OCI-LY1 (cell line): Measurements from ENCODE around the gene RAB11A.

Source experiments
- H2AFZ ChIP-seq: fragments of 200-600 bp; sonication (generic), shearing (Covaris generic); 2 replicates; pipeline ENCODE4 v1.6.0; 2014; ENCODE audit warnings: antibody characterized with exemption, mild to moderate bottlenecking, low read length
- H3F3A ChIP-seq: fragments of 200-600 bp; sonication (generic), shearing (Covaris generic); 2 replicates; pipeline ENCODE4 v1.6.0; 2014; ENCODE audit warnings: mild to moderate bottlenecking, antibody characterized with exemption, low read length, moderate library complexity; ENCODE audit not compliant: insufficient read depth
- H3K27ac ChIP-seq: fragments of 200-600 bp; sonication (generic); 2 replicates; pipeline ENCODE4 v1.5.1; 2014; ENCODE audit warnings: low read length, mixed run types, mild to moderate bottlenecking, low read depth; ENCODE audit not compliant: poor library complexity, severe bottlenecking
- H3K27me3 ChIP-seq: fragments of 200-600 bp; sonication (generic); 2 replicates; pipeline ENCODE4 v1.6.0; 2014; ENCODE audit warnings: antibody characterized with exemption, mild to moderate bottlenecking, low read length, moderate library complexity; ENCODE audit not compliant: insufficient read depth
- H3K36me3 ChIP-seq: fragments of 200-600 bp; sonication (generic); 2 replicates; pipeline ENCODE4 v1.6.1; 2014; ENCODE audit warnings: mild to moderate bottlenecking, antibody characterized with exemption, low read length, moderate library complexity, mixed read lengths; ENCODE audit not compliant: insufficient read depth
- H3K4me1 ChIP-seq: fragments of 200-600 bp; sonication (generic); 2 replicates; pipeline ENCODE4 v1.5.1; 2014; ENCODE audit warnings: mild to moderate bottlenecking, low read length, moderate library complexity; ENCODE audit not compliant: insufficient read depth, severe bottlenecking
- H3K4me2 ChIP-seq: fragments of 200-600 bp; sonication (generic), shearing (Covaris generic); 2 replicates; pipeline ENCODE4 v1.6.1; 2014; ENCODE audit warnings: low read length
- H3K4me3 ChIP-seq: fragments of 200-600 bp; sonication (generic); 2 replicates; pipeline ENCODE4 v1.5.1; 2014; ENCODE audit warnings: low read length, low read depth, mild to moderate bottlenecking, mixed read lengths; ENCODE audit not compliant: poor library complexity, severe bottlenecking
- H3K79me2 ChIP-seq: fragments of 200-600 bp; shearing (Covaris generic); 2 replicates; pipeline ENCODE4 v1.6.1; 2016; ENCODE audit warnings: mixed run types, low read length, mixed read lengths; ENCODE audit not compliant: insufficient read depth
- H3K9ac ChIP-seq: fragments of 200-600 bp; sonication (generic), shearing (Covaris generic); 2 replicates; pipeline ENCODE4 v1.6.1; 2014; ENCODE audit warnings: mild to moderate bottlenecking, low read length, mixed read lengths
- H3K9me2 ChIP-seq: fragments of 200-600 bp; sonication (generic), shearing (Covaris generic); 2 replicates; pipeline ENCODE4 v1.6.1; 2014; ENCODE audit warnings: low read depth, mild to moderate bottlenecking, low read length, mixed read lengths
- H3K9me3 ChIP-seq: fragments of 200-600 bp; shearing (Covaris generic); 2 replicates; pipeline ENCODE4 v1.6.1; 2014; ENCODE audit warnings: low read length, mixed read lengths
- H4K20me1 ChIP-seq: fragments of 200-600 bp; sonication (generic), shearing (Covaris generic); 2 replicates; pipeline ENCODE4 v1.6.0; 2016; ENCODE audit warnings: mild to moderate bottlenecking, low read length; ENCODE audit not compliant: insufficient read depth
- EZH2 ChIP-seq: fragments of 200-600 bp; sonication (generic), shearing (Covaris generic); IDR thresholded peaks from 2 replicates; pipeline ENCODE4 v1.8.0; 2017; ENCODE audit warnings: borderline replicate concordance, mixed run types, mild to moderate bottlenecking, antibody characterized with exemption, low read length, moderate library complexity, mixed read lengths
- TF ChIP-seq, protein P1 (sequence below): fragments of 200-600 bp; sonication (generic), shearing (Covaris generic); IDR thresholded peaks from 2 replicates; pipeline ENCODE4 v1.5.1; 2017; ENCODE audit warnings: mild to moderate bottlenecking, antibody characterized with exemption, low read length, moderate library complexity, mixed read lengths

RAB11A gene

DNA sequence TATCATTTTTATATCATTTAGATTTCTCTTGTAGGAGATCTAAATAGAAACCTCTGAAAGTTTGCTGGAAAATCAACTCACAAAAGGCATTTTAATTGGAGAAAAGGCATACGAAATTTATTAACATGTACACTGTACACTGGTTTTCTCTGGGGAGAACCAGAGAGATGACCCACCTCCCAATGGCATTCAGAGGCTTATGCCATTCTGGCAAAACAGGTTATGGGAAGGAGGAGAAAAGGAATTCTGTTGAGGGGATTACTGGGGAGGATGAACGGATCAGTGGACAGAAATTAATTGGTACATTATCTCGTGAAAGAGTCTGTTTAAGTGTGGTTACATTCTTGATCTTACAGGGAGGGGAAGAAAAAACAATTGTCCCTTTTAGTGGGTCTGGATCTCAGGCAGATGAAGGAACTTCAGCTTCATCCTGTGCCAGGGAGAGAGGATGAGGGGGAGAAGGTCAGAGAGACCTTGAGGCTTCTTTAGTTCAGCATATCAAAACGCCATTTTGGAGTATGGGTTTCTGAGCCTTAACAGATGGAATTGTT lies 16.5 kb downstream of the RAB11A start:
- no peaks in the 10 kb centered on the region for H3K9me3 ChIP-seq
- no peak for TF ChIP-seq EZH2
- H3K4me2 ChIP-seq = no peak overlapping the region
- H3F3A ChIP-seq = no peaks in the 10 kb centered on the region
- no peaks in the 10 kb centered on the region for H3K79me2 ChIP-seq
- H3K9me2 ChIP-seq = no peaks in the 10 kb centered on the region
- no peak overlapping the region for H3K9ac ChIP-seq
- peaks cover 82% of the 10 kb centered on the region for H3K36me3 ChIP-seq
- no peaks in the 10 kb centered on the region for H3K27me3 ChIP-seq
- no peak overlapping the region for H3K27ac ChIP-seq
- H4K20me1 ChIP-seq = no peaks in the 10 kb centered on the region
- H2AFZ ChIP-seq = no peak overlapping the region
- H3K4me1 ChIP-seq = peaks cover 36% of the 10 kb centered on the region
- no peak overlapping the region for H3K4me3 ChIP-seq

DNA sequence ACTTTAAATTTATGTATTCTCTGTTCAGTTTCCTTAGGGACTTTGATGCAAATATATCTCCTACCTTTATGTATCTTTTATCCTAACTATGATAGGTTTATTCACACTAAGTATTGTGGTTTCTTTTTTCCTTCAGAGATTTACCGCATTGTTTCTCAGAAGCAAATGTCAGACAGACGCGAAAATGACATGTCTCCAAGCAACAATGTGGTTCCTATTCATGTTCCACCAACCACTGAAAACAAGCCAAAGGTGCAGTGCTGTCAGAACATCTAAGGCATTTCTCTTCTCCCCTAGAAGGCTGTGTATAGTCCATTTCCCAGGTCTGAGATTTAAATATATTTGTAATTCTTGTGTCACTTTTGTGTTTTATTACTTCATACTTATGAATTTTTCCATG lies 18.3 kb downstream of the RAB11A start:
- Histone ChIP-seq H2AFZ (no peak overlapping the region), H3K4me1 (peaks cover 19% of the 10 kb centered on the region), H3K4me3 (no peak overlapping the region), H3K9ac (no peak overlapping the region), H3K27ac (no peak overlapping the region), H3K79me2 (no peaks in the 10 kb centered on the region), H3K4me2 (no peak overlapping the region), H3K27me3 (no peaks in the 10 kb centered on the region), H4K20me1 (no peaks in the 10 kb centered on the region), H3F3A (no peaks in the 10 kb centered on the region), H3K9me2 (no peaks in the 10 kb centered on the region), H3K36me3 (peaks cover 84% of the 10 kb centered on the region), H3K9me3 (no peaks in the 10 kb centered on the region)
- no peak for TF ChIP-seq EZH2
- TF ChIP-seq, protein P1, sequence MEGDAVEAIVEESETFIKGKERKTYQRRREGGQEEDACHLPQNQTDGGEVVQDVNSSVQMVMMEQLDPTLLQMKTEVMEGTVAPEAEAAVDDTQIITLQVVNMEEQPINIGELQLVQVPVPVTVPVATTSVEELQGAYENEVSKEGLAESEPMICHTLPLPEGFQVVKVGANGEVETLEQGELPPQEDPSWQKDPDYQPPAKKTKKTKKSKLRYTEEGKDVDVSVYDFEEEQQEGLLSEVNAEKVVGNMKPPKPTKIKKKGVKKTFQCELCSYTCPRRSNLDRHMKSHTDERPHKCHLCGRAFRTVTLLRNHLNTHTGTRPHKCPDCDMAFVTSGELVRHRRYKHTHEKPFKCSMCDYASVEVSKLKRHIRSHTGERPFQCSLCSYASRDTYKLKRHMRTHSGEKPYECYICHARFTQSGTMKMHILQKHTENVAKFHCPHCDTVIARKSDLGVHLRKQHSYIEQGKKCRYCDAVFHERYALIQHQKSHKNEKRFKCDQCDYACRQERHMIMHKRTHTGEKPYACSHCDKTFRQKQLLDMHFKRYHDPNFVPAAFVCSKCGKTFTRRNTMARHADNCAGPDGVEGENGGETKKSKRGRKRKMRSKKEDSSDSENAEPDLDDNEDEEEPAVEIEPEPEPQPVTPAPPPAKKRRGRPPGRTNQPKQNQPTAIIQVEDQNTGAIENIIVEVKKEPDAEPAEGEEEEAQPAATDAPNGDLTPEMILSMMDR = no peak

DNA sequence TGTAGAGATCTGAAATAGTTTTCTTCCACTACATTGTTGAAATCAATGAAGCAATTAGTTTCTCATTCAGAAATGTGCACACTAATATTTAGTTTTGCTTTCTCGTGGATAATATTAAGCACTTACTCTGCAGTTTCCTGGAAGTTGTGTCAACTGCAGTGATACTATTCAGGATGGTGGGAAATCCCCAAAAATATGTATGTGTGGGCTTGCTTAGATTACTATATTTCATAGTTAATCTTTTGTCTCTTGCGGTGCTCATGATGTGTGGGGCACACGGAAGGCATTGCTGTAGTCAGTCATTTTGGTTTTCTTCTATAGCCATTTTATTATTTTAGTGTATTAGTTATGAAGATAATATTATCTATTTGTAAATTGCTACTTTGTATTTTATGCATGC lies 19.7 kb downstream of the RAB11A start:
- Histone ChIP-seq H3K4me1 (peaks cover 6% of the 10 kb centered on the region), H3K79me2 (no peaks in the 10 kb centered on the region), H4K20me1 (no peaks in the 10 kb centered on the region), H3K9me2 (no peaks in the 10 kb centered on the region), H3K36me3 (peaks cover 78% of the 10 kb centered on the region), H2AFZ (no peak overlapping the region), H3K27me3 (no peaks in the 10 kb centered on the region), H3K27ac (no peak overlapping the region), H3K4me2 (no peak overlapping the region), H3K4me3 (no peak overlapping the region), H3F3A (no peaks in the 10 kb centered on the region), H3K9ac (no peak overlapping the region), H3K9me3 (no peaks in the 10 kb centered on the region)
- no peak for TF ChIP-seq EZH2
- TF ChIP-seq, protein P1 = no peak

DNA sequence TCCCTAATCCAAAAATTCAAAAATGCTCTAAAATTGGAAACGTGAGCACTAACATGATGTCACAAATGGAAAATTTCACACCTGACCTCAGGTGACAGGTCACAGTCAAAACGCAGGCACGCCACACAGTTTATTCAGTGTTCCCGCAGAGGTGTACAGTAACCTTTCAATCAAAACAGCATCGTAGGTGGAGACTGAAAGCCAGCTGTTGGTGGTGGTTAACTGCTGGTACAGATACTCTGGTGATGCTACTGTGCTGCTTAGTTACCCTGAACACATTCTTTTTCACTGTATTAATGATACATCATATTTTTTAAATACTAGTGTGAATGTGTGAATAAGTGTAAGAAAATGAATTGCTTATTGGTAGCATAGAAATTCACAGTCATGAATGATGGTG lies 23.8 kb downstream of the RAB11A start:
- Histone ChIP-seq H3K9me2 (no peaks in the 10 kb centered on the region), H4K20me1 (no peaks in the 10 kb centered on the region), H3K4me1 (no peaks in the 10 kb centered on the region), H3F3A (no peaks in the 10 kb centered on the region), H3K4me2 (no peak overlapping the region), H3K27ac (no peak overlapping the region), H3K4me3 (no peak overlapping the region), H3K9ac (no peak overlapping the region), H2AFZ (no peak overlapping the region), H3K36me3 (peaks cover 48% of the 10 kb centered on the region; the same call in 1 of the 2 replicates), H3K79me2 (no peaks in the 10 kb centered on the region), H3K9me3 (no peaks in the 10 kb centered on the region), H3K27me3 (no peaks in the 10 kb centered on the region)
- TF ChIP-seq EZH2 = no peak
- TF ChIP-seq, protein P1 = no peak
